HG03039 (cell line): Measurements from ENCODE around the gene SIX6.

ENCODE experiments used
- ATAC-seq: cut with Tn5 transposase; IDR thresholded peaks from one replicate; pipeline ENCODE4 v1.9.1; 2021; ENCODE audit warnings: mild to moderate bottlenecking, moderate library complexity; ENCODE audit not compliant: unreplicated experiment

Gene SIX6

GRCh38 chr14:60512973-60513571, 4.1 kb downstream of the SIX6 start:
- no peak for ATAC-seq

DNA sequence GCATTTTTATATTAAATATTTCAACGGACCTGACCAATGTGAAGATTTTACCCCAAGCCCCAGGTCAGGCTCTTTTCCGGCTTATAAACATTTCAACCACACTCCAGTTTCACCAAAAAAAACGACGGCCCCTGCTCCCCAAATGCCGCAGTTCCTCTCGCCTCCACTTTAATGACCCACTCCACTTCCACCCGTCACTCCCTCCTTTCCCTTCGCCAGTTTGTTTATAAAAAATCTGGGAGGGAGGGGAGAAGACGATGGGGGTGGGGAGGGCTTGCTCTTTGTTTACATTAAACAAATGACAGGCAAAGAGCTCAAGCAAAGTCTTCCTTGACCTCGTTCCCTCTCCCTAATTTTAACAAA, 5.4 kb downstream of the SIX6 start:
- ATAC-seq, result no peak

GRCh38 chr14:60514741-60515491, 6.0 kb downstream of the SIX6 start:
- ATAC-seq, result no peak

GRCh38 chr14:60515511-60516289, 6.8 kb downstream of the SIX6 start:
- ATAC-seq, result no peak

GRCh38 chr14:60532442-60532841, 23.5 kb downstream of the SIX6 start:
- no peak for ATAC-seq

GRCh38 chr14:60537663-60538062, 28.7 kb downstream of the SIX6 start:
- ATAC-seq, result no peak

- no peak for ATAC-seq
Measured at GRCh38 chr14:60544659-60545058, 35.7 kb downstream of the SIX6 start.

GRCh38 chr14:60553808-60554207, 44.9 kb downstream of the SIX6 start:
- ATAC-seq, result no peak

- ATAC-seq, result no peak
Measured at GRCh38 chr14:60561845-60562746, 53.1 kb downstream of the SIX6 start.
